ENCODE data around the gene GNPDA2. TPM values are rescaled to one million over a fixed set of nuclear protein-coding genes. Genes with fewer than 3 reads are reported as not detected.

The GNPDA2 gene
- total RNA-seq, 3 donors from 2014 or later = 7.3 to 12.7 (median 8.9) TPM

GRCh38 chr4:44761306-44761705, 35.0 kb upstream of the GNPDA2 start:
- H3K36me3 ChIP-seq (ENCODE audit: low read depth) = no peaks in the 10 kb centered on the region
- ATAC-seq (no peak), DNase-seq (no peak)
- intact Hi-C loops (cut with DNase I, micrococcal nuclease) = no loop called here
- no peaks in the 10 kb centered on the region for H3K4me1 ChIP-seq (ENCODE audit: low read depth)
- TF ChIP-seq CTCF (IDR thresholded peaks at IDR 0.05) = no peak
- no peak overlapping the region for H3K4me3 ChIP-seq
- H3K9me3 ChIP-seq = no peaks in the 10 kb centered on the region

- Histone ChIP-seq H3K9me3 (no peaks in the 10 kb centered on the region), H3K4me3 (no peak overlapping the region), H3K4me1 (ENCODE audit: low read depth) (no peaks in the 10 kb centered on the region), H3K36me3 (ENCODE audit: low read depth) (no peaks in the 10 kb centered on the region)
- ATAC-seq (no peak), DNase-seq (peak in 1 of 3 donors; percentile 19)
- intact Hi-C loops (cut with DNase I, micrococcal nuclease) = no loop called here
- no peak for TF ChIP-seq CTCF (IDR thresholded peaks at IDR 0.05)
These were observed 34.0 kb upstream of the GNPDA2 start for GRCh38 chr4:44760142-44760898.

- H3K9me3 ChIP-seq = no peaks in the 10 kb centered on the region
- intact Hi-C loops (cut with DNase I, micrococcal nuclease) = no loop called here
- H3K4me1 ChIP-seq (ENCODE audit: low read depth) = no peaks in the 10 kb centered on the region
- DNase-seq (no peak), ATAC-seq (no peak)
- no peak for TF ChIP-seq CTCF (IDR thresholded peaks at IDR 0.05)
- H3K36me3 ChIP-seq (ENCODE audit: low read depth) = no peaks in the 10 kb centered on the region
- H3K4me3 ChIP-seq = no peak overlapping the region
These were observed 30.2 kb upstream of the GNPDA2 start for GRCh38 chr4:44756559-44756958.

GRCh38 chr4:44740201-44740600, 13.8 kb upstream of the GNPDA2 start:
- no peaks in the 10 kb centered on the region for H3K36me3 ChIP-seq (ENCODE audit: low read depth)
- no peak overlapping the region for H3K4me3 ChIP-seq
- H3K9me3 ChIP-seq = no peaks in the 10 kb centered on the region
- H3K4me1 ChIP-seq (ENCODE audit: low read depth) = no peaks in the 10 kb centered on the region
- intact Hi-C loops (cut with DNase I, micrococcal nuclease) = no loop called here
- ATAC-seq (no peak), DNase-seq (no peak)
- TF ChIP-seq CTCF (IDR thresholded peaks at IDR 0.05) = no peak

- Histone ChIP-seq H3K9me3 (no peaks in the 10 kb centered on the region), H3K36me3 (ENCODE audit: low read depth) (no peaks in the 10 kb centered on the region), H3K4me1 (ENCODE audit: low read depth) (no peaks in the 10 kb centered on the region), H3K4me3 (no peak overlapping the region)
- no peak for TF ChIP-seq CTCF (IDR thresholded peaks at IDR 0.05)
- ATAC-seq (no peak), DNase-seq (peak in 1 of 3 donors; percentile 14)
- intact Hi-C loops (cut with DNase I, micrococcal nuclease) = no loop called here
These were observed 12.3 kb upstream of the GNPDA2 start for GRCh38 chr4:44738615-44739014.
